HG03060 (cell line): Measurements from ENCODE around the gene DNHD1.

ENCODE experiments used
- ATAC-seq: cut with Tn5 transposase; IDR thresholded peaks from one replicate; pipeline ENCODE4 v1.9.1; 2021; ENCODE audit warnings: low read depth, moderate number of reproducible peaks; ENCODE audit not compliant: unreplicated experiment

The DNHD1 gene

DNA sequence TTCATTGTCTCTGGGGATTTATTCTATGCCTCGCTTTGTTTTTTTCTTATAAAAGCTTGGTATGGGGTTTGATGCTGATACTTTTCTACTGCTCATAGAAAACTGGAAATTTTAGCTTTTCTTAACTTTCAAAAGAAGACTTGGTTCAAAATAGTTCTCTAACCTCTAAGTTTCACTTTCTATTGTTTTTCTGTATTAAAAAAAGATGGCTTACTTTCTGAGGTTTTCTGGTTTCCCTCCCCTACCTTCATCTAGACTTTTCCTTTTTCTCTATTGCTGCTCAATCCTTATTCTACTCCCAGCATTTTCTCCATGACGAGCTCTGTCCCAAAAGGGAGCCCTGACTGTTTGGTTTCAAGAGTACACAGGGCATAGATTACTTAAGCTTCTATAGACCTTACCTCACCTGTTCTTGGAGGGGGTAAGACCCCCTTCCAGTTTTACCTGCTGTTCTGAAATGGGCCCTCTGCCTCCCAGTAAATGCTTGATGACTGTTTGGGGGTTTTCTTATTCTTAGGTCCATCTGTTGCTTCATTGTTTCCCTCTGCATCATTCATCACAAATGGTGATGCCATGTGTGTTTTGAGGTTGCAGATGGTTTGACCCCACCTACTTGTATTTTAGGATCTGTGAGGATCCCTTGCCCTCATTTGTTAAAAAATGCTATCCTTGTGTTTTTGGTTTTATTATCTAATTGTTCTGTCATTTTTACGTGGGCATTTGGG, 29.5 kb downstream of the DNHD1 start:
- ATAC-seq, result no peak

GRCh38 chr11:6529266-6529665, 32.2 kb downstream of the DNHD1 start:
- ATAC-seq, result no peak

- ATAC-seq, result no peak
These were observed 33.8 kb downstream of the DNHD1 start for GRCh38 chr11:6530848-6531247.

- ATAC-seq, result no peak
These were observed 34.2 kb downstream of the DNHD1 start for GRCh38 chr11:6531267-6531752.

DNA sequence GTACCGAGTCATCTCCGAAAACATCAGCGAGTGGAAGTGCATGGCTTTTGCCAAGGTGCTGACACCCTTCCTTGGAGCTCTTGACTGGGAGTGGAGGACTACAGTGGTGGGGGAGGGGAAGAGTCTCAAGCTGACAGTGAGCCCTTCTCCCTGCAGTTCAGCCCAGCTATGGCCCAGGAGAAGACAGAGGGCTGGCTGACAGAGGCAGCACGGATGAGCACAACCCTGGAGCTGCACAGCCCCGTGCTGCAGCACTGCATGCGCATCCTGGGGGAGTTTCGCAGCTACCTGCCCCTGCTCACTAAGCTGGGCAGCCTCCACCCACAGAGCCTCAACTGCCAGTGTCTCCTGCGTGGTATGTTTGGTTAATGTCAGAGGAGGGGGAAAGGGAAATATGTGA, 41.4 kb downstream of the DNHD1 start:
- ATAC-seq, result no peak

DNA sequence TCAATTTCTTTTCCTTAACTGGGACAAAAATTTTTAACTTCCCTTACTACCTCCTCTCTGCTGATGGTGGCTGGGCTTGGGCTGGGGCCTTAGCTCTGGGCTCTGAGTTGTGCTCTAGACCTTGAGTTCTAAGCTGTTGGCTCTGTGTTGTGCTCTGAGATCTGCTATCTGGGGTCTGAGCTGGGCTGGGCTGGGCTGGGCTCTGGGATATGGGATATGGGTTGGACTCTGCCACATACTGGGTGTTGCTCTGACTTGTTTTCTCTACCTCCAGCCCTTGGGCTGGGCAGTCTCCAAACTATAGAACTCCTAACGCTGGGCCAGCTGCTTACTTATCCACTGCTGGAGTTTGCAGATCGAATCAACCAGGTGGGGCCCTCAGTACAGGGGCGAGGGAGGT, 41.9 kb downstream of the DNHD1 start:
- no peak for ATAC-seq

- no peak for ATAC-seq
These were observed 42.7 kb downstream of the DNHD1 start for GRCh38 chr11:6539748-6540268.

DNA sequence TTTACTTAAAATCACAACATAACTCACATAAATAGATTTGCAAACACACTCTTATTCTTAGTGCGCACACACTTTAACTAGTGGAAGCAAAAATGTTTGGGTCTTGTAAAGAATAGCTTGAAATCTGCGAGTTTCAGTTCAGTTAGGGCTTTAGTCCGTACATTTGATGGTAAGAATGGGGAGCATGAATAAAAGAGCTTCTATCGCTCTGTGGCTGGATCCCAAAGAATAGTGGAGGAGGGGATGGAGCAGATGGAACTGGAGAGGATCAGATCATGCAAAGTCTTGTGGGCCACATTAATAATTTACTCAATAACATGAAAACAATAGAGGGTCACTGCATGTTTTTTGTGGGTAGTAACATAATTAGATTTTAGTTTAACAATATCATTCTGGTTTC, 44.3 kb downstream of the DNHD1 start:
- no peak for ATAC-seq

DNA sequence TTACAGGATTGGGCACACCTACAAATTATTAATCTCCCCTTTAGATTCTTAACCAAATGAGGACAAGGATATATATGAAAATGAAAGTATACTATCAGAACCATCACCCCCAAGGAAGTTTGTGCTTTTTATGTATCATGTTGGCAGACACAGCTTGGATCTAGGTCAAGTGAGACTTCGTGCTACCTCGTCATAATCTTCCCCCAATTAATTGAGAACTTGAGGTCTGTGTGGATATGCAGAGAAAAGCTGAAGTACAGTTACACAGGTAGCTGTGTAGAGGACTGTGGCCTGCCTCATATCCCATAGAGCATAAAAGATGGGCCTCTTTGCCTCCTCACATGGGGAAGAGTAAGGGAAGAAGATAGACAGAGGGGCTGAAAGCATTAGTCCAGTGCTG, 45.6 kb downstream of the DNHD1 start:
- no peak for ATAC-seq

DNA sequence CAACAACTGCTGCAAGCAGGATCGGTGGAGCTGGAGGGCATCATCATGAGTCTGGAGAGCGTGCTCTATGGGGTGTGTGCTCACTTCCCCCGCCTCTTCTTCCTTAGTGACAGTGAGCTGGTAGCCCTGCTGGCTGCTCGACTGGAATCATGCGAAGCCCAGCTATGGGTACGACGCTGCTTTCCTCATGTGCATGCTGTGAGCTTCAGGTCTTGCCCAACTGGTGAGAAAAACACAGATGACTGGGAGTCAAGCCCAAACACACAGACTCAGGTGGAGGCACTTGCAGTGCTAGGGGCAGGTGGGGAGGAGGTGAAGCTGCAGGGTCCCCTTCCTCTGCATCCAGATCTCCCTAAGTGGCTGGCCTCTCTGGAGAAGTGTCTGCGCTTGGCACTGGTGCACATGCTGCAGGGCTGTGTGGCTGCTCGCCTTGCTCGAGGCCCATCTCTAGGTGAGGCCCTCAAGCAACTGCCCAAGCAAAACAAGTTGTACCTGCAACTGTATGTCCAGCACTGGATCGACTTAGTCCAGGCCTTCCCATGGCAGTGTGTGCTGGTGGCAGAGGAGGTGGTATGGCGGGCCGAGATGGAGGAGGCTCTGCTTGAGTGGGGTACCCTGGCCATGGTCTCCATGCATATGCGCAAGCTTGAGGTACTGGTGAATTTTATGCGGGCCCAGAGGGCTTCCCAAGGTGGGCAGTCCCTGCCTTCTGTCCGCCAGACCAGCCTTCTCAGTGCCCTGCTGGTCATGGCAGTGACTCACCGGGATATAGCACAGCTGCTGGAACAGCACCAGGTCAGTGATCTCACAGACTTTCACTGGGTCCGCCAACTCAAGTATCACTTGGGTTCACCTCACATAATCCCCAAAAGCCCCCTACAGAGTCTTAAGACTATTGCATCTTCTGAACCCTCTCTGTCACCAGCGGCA, 48.1 kb downstream of the DNHD1 start:
- ATAC-seq, result no peak

- no peak for ATAC-seq
These were observed 49.0 kb downstream of the DNHD1 start for GRCh38 chr11:6545917-6546605.

GRCh38 chr11:6546735-6547134, 49.7 kb downstream of the DNHD1 start:
- ATAC-seq, result no peak

DNA sequence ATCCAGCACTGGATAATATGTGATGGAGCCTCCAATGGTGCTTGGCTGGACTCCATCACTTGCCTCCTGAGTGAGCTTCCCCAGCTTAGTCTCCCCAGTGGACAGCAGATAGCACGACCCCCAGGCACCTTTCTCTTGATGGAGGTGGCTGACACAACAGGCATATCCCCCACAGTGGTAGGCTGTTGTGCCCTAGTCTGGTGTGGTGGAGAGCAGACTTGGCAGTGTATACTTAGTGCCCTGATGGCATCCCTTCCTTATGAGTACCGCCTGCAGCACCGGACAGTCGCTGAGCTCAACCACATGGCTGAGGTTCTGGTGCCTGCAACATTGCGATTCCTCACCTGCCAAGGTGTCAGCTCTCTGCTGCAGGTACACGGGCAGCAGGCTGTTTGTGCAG, 50.1 kb downstream of the DNHD1 start:
- no peak for ATAC-seq

- ATAC-seq, result no peak
These were observed 51.0 kb downstream of the DNHD1 start for GRCh38 chr11:6548121-6548520.

- no peak for ATAC-seq
These were observed 51.6 kb downstream of the DNHD1 start for GRCh38 chr11:6548641-6549040.

DNA sequence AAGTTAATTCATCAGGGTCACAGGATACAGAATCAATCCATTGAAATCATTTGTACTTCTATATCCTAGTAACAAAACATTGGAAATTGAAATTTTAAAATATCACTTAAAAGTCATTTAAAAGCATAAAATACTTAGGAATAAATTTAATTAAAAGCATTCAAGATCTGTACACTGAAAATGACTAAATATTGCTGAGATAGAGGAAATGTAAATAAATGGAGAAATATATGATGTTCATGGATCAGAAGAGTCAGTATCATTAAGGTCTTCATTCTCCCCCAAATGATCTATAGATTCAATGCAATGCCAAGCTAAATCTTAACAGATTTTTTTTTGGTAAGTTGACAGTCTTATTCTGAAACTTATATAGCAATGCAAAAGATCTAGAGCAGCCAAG, 56.6 kb downstream of the DNHD1 start:
- no peak for ATAC-seq

GRCh38 chr11:6554828-6555706, 58.0 kb downstream of the DNHD1 start:
- ATAC-seq, result no peak

- ATAC-seq, result no peak
These were observed 59.3 kb downstream of the DNHD1 start for GRCh38 chr11:6556139-6556949.

DNA sequence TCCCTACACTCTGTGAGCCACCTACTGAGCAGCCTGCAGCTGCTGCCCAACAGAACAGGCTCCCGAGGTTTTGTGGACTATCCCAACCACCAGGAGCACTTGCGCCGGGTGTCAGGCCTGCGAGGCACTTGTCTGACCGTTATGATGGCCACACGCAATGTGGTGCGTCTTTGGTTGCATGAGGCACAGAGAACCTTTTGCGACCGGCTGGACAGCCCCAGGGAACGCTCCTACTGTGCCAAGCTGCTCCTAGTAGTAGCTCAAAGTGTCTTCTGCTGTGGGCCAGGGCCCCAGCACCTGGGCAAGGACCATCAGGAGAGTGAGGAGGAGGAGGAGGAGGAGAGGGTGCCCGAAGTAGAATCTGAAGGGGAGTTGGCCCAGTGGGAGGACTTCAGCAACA, 60.0 kb downstream of the DNHD1 start:
- ATAC-seq, result no peak
